Measurements from ENCODE around the gene LMNTD2.

The LMNTD2 gene

GRCh38 chr11:540583-541432 is 19.7 kb downstream of the LMNTD2 start:
- POLR2A ChIA-PET, result interaction anchor here (1.1 kb wide), 1 partner anchor 14 kb away, joined by 3 read pairs; no protein-coding TSS in a partner anchor
- CTCF ChIA-PET, result interaction anchor here (1.4 to 1.8 kb wide), 2 partner anchors 13 to 15 kb away, joined by 3 to 6 read pairs; no protein-coding TSS in a partner anchor

GRCh38 chr11:539971-540481 is 20.5 kb downstream of the LMNTD2 start:
- no peak for DNase-seq (ENCODE audit: extremely low spot score)
- ChIA-PET POLR2A (no interaction called here), CTCF (interaction anchor here (1.8 kb wide), 1 partner anchor 14 kb away, joined by 6 read pairs; no protein-coding TSS in a partner anchor)
- no peak for TF ChIP-seq CTCF (IDR thresholded peaks at IDR 0.05; ENCODE audit: control extremely low read depth, extremely low read depth, low read depth, missing control alignments)

More at GRCh38 chr11:540583-541432, 19.7 kb downstream of the LMNTD2 start:
- no peak for TF ChIP-seq CTCF (IDR thresholded peaks at IDR 0.05; ENCODE audit: control extremely low read depth, extremely low read depth, low read depth, missing control alignments)
- DNase-seq (ENCODE audit: extremely low spot score), result no peak

GRCh38 chr11:538431-539051 is 22.0 kb downstream of the LMNTD2 start:
- no peak for TF ChIP-seq CTCF (IDR thresholded peaks at IDR 0.05; ENCODE audit: control extremely low read depth, extremely low read depth, low read depth, missing control alignments)
- DNase-seq (ENCODE audit: extremely low spot score), result no peak
- ChIA-PET POLR2A (no interaction called here), CTCF (interaction anchor here (0.8 kb wide), 1 partner anchor 16 kb away, joined by 3 read pairs; no protein-coding TSS in a partner anchor)

- CTCF ChIA-PET, result no interaction called here
- TF ChIP-seq CTCF (IDR thresholded peaks at IDR 0.05; ENCODE audit: control extremely low read depth, extremely low read depth, low read depth, missing control alignments), result no peak
- POLR2A ChIA-PET, result no interaction called here
- no peak for DNase-seq (ENCODE audit: extremely low spot score)
Measured at GRCh38 chr11:537622-538430, 22.7 kb downstream of the LMNTD2 start.

- ChIA-PET CTCF (interaction anchor here (1.3 to 6.8 kb wide), 3 partner anchors 8 to 190 kb away, joined by 3 to 77 read pairs (median 4); no protein-coding TSS in a partner anchor), POLR2A (no interaction called here)
- no peak for TF ChIP-seq CTCF (IDR thresholded peaks at IDR 0.05; ENCODE audit: control extremely low read depth, extremely low read depth, low read depth, missing control alignments)
- DNase-seq (ENCODE audit: extremely low spot score), result peak; percentile 96
Measured at GRCh38 chr11:536841-537621, 23.5 kb downstream of the LMNTD2 start, which contains the start of gene LRRC56. TSS of gene LRRC56 (plus strand) at chr11:537527. CDS start at chr11:540685, 3,158 bp downstream.

All from GM10248 (cell line).